ENCODE measurements around the gene IPO5.
A peak's percentile ranks its signal among the peaks of the same experiment; 100 is the strongest.
"Not testable (repeated sequence)": the region's sequence is repeated elsewhere in the genome, so short reads cannot be mapped to it uniquely, and the experiment has no call there.

Gene IPO5

DNA sequence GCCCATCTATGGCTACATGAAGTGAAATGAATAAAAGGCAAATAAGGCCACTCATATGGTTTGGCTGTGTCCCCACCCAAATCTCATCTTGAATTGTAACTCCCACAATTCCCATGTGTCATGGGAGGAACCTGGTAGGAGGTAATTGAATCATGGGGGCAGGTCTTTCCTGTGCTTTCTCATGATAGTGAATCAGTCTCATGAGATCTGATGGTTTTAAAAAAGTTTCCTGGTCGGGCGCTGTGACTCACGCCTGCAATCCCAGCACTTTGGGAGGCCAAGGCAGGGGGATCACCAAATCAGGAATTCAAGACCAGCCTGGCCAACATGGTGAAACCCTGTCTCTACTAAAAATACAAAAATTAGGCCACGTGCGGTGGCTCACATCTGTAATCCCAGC is 4.2 kb upstream of the IPO5 start:
- DNase-seq = not testable (repeated sequence)

DNA sequence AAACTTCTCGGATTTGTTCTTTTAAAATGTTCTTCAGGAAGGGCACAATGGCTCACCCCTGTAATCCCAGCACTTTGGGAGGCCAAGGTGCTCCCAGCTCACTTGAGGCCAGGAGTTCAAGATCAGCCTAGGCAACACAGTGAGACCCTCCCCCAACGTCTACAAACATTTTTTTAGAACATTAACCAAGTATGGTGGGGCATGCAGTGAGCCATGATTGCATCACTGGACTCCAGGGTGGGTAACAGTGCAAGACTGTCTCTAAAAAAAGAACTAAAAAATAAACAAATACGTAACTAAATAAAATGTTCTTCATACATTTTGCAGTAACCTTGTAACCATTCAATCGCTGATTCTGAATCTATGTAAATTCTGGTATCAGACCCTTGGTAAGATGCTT is 2.1 kb upstream of the IPO5 start:
- DNase-seq = no peak

DNA sequence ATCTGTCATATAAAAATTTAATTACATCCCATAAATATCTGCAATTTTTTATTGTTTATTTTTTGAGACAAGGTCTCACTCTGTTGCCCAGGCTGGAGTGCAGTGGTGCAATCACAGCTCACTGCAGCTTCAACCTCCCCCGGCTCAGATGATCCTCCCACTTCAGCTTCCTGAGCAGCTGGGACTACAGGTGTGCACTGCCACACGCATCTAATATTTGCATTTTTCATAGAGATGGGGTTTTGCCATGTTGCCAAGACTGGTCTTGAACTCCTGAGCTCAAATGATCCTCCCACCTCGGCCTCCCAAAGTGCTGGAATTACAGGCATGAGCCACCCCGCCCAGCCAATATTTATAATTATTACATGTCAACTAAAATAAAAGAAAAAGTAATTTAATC is 644 bp upstream of the IPO5 start:
- DNase-seq = not testable (repeated sequence)

DNA sequence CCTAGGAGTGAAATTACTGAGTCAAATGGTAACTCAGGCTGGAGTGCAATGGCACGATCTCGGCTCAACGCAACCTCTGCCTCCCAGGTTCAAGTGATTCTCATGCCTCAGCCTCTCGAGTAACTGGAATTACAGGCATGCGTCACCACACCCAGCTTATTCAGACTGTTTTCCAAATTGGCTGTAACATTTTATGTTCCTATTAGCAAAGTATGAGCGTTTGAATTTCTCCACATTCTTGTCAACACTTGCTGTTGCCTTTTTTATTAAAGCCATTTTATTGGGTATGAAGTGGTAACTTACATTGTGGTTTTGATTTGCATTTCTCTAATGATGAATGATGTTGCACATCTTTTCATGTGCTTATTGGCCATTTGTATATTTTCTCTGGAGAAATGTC is 7.9 kb downstream of the IPO5 start:
- DNase-seq = no peak

DNA sequence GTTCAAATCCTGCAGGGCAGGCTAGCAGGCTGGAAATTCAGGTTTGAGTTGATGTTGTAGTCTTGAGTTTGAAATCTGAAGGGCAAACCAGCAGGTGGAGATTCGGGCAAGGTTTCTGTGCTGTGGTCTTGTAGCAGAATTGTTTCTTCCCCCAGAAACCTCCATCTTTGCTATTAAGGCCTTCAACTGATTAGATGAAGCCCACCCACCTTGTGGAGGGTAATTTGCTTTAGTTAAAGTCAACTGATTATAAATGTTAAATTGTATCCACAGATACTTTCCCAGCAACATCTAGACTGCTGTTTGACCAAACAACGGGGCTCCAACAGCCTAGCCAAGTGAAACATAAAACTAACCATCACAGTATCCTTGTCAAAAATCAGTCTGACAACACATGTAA is 9.4 kb downstream of the IPO5 start:
- no peak for DNase-seq

DNA sequence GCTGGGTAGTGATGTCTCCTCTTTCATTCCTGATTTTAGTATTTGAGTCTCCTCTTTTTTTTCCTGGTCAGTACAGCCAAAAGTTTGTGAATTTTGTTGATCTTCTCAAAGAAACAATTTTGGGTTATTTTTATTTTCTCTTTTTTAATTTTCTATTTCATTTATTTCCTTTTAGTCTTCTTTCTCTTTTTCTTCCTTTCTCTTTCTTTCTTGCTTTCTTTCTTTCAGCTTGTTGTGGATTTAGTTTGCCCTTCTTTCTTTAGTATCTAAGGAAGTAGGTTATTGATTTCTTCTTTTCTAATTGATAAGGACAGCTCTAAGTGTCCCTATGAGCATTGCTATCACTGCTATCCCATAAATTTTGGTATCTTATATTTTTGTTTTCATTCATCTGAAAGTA is 13.8 kb downstream of the IPO5 start:
- DNase-seq = no peak

DNA sequence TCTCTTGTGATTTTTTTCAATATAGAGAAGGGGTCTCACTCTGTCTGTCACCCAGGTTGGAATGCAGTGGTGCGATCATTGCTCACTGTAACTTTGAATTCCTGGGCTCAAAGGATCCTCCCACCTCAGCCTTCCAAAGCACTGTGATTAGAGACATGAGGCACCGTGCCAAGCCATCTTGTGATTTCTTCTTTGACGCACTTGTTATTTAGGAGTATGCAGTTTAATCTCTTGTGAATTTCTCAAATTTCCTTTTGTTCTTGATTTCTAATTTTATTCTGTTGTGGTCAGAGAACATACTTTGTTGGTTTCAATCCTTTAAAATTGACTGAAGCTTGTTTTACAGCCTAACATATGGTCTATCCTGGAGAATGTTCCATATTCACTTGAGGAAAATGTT is 14.5 kb downstream of the IPO5 start:
- DNase-seq = no peak

DNA sequence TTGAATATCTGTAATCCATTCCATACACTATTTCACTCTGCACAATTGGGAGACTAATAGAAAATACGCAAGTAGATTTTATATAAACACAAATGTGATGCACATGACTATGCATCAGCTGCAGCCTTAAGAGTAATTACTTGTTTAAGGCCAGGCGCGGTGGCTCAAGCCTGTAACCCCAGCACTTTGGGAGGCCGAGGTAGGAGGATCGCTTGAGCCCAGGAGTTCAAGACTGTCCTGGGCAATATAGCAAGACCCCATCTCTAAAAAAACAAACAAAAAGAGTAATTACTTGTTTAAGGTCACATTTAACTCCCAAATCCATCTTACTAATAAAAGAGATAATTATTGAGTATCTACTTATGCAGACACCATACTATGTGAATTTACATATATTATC is 18.0 kb downstream of the IPO5 start:
- no peak for DNase-seq

DNA sequence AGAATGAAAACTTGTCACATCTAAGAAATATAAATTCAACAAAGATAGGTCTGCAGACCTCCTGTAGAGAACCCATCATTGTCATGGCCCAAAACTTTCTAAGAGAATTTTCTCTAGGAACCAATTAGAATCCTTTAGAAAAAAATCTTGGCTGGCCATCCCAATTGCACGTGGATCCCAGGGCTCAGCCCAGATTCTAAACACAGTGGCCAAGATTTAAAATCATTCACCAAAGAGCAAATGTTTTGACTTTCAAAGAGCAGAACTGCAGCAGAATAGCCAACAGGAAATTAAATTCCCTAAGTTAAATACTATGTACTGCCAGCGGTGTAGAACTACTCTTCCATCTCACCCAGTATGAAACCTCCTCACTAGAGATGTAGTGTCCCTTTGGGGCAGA is 21.3 kb downstream of the IPO5 start:
- DNase-seq = no peak

DNA sequence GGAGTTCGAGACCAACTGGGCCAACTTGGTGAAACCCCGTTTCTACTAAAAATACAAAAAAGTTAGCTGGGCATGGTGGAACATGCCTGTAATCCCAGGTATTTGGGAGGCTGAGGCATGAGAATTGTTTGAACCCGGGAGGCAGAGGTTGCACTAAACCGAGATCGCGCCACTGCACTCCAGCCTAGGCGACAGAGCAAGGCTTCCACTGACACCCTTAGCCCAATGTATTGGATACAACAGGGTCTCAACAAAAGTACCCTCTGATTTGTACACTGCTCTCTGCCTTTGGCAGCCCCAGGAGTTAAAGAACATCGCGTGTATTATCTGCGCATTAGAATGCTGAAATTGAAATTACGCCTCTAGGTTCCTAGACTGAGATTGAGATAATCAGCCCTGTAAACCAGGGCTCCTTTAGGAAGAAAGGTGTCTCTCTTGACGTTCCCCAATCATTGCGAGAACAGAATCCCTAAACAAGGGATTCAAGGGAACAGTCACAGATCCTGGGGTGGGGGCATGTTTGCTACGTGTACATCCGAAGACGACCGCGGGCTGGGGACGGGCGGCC is 21.9 kb downstream of the IPO5 start:
- peak in 2 of 51 donors; percentile 17 to 63 for DNase-seq

DNA sequence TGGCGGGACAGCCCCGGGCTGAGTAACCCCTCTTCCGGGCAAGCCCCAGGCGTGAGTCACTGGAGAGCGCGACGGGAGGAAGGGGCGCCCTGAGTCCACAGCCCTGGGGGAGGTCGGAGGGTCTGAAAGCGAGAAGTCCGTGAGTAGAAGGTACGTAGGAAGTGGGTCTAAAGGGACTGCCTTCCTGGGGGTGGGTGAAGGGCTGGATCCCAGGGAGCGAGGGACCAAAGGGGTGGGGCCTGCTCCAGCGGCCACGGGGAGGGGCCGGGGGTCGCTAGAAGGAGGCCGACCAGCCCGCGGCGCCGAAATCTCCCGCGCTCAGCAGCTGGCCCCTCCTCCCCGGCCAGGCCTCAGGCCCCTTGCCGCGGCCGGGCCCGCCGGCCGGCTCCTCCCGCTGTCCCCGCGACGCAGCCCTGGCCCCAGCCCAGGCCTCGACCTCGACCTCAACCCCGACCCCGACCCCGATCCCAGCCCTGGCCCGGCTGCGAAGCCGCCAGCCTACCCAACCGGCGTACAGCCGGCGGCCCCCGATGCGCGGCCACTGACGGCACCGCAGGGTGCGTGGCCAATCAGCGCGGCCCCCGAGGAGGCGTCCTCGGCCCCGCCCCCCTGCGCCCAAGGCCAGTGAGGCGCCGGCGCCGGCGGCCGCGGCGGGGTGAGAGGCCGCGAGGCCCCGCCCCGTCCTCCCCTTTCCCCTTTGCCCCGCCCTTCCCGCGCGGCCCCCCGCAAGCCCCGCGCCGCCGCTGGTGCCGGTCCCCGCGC is 22.6 kb downstream of the IPO5 start:
- peak; percentile 38 to 94 (median 84) for DNase-seq

DNA sequence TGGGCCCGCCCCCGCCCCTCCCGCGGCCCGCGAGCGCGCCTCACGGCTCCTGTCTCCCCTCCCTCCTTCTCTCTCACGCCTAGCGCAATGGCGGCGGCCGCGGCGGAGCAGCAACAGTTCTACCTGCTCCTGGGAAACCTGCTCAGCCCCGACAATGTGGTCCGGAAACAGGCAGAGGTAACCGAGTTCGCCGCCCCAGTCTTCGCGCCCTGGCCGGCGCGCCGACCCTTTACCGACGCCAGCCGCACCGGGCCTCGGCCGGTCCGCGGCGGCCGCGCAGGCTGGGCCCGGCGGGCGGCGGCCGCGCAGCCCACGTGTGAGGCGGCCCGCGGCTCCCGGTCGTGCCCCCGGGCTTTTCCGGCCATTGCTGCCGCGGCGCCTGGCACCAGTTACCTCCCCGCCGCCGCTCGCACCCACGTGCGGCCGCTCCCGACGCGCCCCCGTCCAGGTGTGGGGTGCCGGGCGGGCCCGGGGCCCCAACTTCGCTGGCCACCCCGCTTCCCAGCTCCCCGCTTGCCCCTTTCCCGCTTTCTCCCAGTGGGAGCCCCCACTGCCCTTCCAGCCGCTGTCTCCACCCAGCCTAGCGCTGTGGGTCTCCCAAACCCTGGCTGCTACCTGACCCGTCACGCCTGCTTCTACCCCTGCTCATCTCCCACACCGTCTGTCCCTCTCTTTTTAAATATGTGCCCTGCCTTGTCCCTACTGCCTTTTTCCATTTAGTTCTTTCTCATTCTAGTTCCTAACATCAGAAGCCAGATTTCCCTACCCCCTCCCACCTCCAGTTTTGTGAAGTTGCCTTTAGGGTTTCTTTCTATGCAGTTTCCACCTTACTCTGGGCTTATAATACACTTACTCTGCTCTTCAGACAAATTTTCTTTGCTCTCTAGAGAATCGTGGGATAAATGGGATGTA is 23.4 kb downstream of the IPO5 start:
- peak in 13 of 51 donors; percentile 17 to 90 (median 43) for DNase-seq

DNA sequence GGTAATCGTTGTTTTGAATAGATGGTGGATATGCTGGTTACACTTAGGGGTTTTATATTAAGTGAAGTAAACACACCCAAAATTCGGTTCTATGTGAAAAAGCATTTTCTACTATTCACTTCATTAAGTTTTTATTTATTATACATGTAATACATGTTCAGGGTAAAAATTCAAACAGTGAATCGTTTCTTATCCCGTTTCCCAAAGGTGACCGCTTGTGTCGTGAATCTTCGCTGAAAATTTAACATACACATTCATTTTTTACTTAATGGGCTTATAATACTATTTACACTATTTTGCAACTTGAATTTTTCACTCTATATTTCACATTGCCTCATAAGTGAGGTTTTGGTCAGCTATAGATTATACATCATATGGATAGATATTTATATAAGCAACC is 24.5 kb downstream of the IPO5 start:
- DNase-seq = no peak

DNA sequence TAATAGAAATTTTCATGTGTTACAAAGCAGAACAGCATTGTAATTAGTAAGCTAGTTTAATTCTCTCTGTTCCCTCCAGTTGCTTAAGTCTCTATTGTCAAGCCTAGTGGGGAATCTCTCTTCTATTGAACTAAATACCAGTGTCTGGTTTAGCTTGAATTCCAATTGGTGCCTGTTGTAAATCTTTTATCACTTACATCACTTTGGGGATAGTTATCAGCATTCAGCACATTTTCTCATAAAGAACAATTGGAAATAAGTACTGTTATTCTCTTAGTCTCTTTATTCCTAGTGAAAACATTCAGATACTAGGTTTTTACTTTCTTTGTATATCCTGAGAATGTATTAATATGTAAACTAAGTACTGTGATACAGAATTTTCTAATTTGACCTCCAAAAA is 25.2 kb downstream of the IPO5 start:
- no peak for DNase-seq

DNA sequence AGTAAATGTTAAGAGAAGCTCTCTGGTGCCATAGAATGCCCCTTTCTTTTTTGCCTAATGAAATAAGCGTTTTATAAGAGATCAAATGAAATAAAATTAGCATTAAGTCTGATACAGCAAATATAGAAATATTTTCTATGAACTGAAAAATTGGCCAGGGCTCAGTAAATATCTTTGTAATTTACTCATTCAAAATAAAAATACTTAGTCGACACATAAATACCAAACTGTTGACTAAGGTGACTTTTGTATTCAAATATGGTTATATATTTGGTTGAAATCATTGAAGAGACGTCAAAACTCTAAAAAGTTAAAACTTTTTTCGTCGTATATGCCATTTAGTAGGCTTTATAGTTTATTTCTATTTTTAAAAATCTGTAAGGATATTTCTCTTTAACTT is 25.6 kb downstream of the IPO5 start:
- DNase-seq = no peak

DNA sequence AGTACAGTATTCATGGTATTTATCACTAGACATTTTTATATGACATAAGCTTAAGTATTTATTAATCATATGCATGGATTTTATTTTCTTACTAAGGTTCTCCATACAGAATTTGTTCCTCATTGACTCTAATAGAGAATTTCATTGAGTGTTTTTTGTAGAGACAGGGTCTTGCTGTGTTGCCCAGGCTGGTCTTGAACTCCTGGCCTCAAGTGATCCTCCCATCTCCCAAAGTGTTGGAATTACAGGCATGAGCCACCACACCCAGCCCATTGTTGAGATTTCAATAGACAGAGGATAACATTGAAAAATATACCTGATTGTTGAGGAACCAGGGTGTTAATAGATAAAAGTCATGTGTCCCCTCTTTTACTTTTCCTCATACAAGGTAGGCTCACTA is 26.1 kb downstream of the IPO5 start:
- no peak for DNase-seq

DNA sequence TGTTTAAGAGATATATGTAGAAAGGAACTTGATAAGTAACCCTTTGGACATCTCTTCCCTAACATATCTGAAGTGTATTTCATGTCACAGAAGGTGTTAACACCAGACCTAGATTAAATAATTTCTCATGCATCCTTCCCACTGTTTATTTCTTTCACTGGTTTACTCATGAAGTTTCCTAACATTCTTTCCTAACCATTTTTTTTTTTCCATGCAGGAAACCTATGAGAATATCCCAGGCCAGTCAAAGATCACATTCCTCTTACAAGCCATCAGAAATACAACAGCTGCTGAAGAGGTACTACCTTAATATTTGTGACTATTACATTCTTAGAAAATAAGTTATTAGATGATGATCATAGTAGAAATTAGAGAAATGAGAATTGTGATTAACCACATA is 28.8 kb downstream of the IPO5 start:
- no peak for DNase-seq

DNA sequence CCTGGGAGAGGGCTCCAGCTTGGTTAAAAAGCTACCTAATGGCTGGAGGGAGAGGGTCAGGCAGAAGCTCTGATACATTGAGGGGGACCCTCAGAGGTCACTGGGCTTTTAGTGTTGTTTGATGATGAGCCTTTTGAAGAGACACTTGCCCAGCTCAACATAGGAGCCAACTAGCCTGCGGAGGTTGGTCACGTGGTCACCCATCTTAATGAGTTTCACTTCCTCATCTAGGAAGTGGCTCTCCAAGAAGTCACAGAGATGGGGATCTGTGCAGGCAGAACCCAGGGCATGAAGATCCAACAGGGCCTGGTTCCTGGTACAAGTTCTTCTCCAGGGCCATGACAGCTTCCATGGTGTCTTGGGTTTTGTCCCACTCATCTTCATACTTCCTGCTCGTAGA is 33.4 kb downstream of the IPO5 start:
- DNase-seq = no peak

DNA sequence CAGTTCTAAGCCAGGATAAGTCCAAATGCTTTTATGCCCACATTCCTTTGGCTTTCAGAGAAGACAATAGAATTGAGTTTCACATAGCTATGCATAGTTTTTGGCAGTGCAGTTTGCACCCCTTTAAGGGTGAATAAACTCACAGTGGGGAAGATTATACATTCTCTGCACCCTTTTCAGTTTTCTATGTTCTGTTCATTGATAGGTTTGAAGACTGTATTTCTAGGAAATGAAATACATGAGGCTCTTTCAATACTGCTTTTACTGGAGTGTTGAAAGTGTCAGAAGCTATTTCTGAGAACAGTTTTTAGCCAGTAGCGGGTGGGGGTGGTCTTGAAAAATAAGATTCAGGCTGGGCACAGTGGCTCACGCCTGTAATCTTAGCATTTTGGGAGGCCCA is 46.2 kb downstream of the IPO5 start:
- no peak for DNase-seq

DNA sequence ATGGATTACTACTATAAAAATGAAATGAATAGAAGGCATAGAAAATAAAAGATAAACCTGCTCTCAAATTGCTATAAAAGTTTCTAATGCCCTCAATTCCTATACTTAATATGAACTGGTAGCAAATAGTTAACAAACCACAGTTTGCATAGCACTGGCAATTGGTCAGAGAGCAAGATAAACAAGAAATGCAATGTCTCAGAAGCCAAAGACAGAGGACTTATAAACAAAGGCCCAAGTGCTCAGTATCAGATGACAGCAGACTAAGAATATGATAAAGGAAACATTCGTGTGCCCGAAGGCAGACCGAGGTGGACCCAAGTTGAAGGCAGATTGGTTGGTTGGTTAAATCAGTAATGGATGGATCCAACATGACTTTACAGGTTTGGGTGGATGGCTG is 50.6 kb downstream of the IPO5 start:
- DNase-seq = no peak

DNA sequence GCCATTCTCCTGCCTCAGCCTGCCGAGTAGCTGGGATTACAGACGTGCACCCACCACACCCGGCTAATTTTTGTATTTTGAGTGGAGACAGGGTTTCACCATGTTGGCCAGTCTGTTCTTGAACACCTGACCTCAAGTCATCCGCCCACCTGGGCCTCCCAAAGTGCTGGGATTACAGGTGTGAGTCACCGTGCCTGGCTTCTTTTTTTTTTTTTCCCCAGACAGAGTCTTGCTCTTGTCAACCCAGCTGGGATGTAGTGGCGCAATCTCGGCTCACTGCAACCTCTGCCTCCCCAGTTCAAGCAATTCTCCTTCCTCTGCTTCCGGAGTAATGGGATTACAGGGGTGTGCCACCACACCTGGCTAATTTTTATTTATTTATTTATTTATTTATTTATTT is 51.5 kb downstream of the IPO5 start:
- DNase-seq = not testable (repeated sequence)

DNA sequence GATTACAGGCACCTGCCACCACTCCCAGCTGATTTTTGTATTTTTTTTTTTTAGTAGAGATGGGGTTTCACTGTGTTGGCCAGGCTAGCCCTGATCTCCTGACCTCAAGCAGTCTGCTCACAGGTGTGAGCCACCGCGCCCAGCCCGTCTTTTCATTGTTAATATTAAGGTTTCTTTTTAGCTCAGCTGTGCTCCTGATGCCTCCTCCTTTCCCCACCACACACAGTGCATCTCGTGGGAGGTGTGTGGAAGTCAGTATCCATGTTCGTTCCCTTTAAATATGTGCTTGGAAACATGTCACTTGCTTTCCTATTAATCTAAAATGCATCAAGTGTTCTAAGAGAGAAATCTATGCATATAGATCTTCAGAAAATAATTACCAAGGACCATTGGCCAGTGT is 53.5 kb downstream of the IPO5 start:
- DNase-seq = no peak

DNA sequence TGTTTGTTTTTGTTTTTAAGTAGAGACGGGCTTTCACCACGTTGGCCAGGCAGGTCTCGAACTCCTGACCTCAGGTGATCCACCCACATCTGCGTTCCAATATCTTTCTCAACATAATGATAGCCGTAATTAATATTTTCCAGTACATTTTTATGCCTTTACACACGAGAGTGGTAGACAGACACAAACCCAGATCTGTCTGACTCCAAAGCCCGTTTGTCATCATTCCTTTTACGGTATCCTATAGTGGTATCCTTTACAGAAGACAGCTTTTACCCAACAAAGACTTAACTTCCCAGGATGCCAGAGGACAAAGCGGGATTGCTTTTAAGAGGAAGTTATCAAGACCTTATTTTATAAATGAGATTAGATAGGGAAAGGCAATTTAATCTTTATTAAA is 59.8 kb downstream of the IPO5 start:
- DNase-seq = no peak
